ENCODE results near the gene OR7A5. TPM values are rescaled to one million over a fixed set of nuclear protein-coding genes. Genes with fewer than 3 reads are reported as not detected.
"Not testable (repeated sequence)": the region's sequence is repeated elsewhere in the genome, so short reads cannot be mapped to it uniquely, and the experiment has no call there.

Gene OR7A5
- total RNA-seq = not detected in 2 replicates

GRCh38 chr19:14835011-14835410, at the start of gene OR7A5, which contains the start of gene OR7C1:
Gene OR7A5 (minus strand): TSS chr19:14835185. CDS start chr19:14828241, 6,944 bp downstream.
Gene OR7C1 (minus strand): TSS chr19:14835185. CDS start chr19:14800136, 35,049 bp downstream.
- no peak for DNase-seq (ENCODE audit: extremely low read depth, low read depth, low spot score)

- DNase-seq (ENCODE audit: extremely low read depth, low read depth, low spot score) = no peak
Measured at GRCh38 chr19:14871619-14872230, 36.7 kb upstream of the OR7A5 start.

- no peak for DNase-seq (ENCODE audit: extremely low read depth, low read depth, low spot score)
Measured at GRCh38 chr19:14868497-14868896, 33.5 kb upstream of the OR7A5 start.

- DNase-seq (ENCODE audit: extremely low read depth, low read depth, low spot score) = no peak
Measured at GRCh38 chr19:14848822-14849221, 13.8 kb upstream of the OR7A5 start, which contains the start of gene OR7A10. Gene OR7A10 (minus strand): TSS chr19:14848922. CDS start chr19:14841877, 7,045 bp downstream.

GRCh38 chr19:14843578-14843977, 8.6 kb upstream of the OR7A5 start:
- DNase-seq (ENCODE audit: extremely low read depth, low read depth, low spot score) = no peak

- no peak for DNase-seq (ENCODE audit: extremely low read depth, low read depth, low spot score)
Measured at GRCh38 chr19:14843169-14843568, 8.2 kb upstream of the OR7A5 start.

GRCh38 chr19:14840206-14840605, 5.2 kb upstream of the OR7A5 start:
- DNase-seq (ENCODE audit: extremely low read depth, low read depth, low spot score) = no peak

GRCh38 chr19:14837391-14837790, 2.4 kb upstream of the OR7A5 start:
- no peak for DNase-seq (ENCODE audit: extremely low read depth, low read depth, low spot score)

GRCh38 chr19:14830702-14831101, 4.3 kb downstream of the OR7A5 start:
- DNase-seq (ENCODE audit: extremely low read depth, low read depth, low spot score) = no peak

GRCh38 chr19:14826006-14826405, 9.0 kb downstream of the OR7A5 start:
- no peak for DNase-seq (ENCODE audit: extremely low read depth, low read depth, low spot score)

- DNase-seq (ENCODE audit: extremely low read depth, low read depth, low spot score) = no peak
Measured at GRCh38 chr19:14821937-14822336, 13.0 kb downstream of the OR7A5 start.

GRCh38 chr19:14818588-14818987, 16.4 kb downstream of the OR7A5 start:
- no peak for DNase-seq (ENCODE audit: extremely low read depth, low read depth, low spot score)

GRCh38 chr19:14817052-14817451, 17.9 kb downstream of the OR7A5 start:
- no peak for DNase-seq (ENCODE audit: extremely low read depth, low read depth, low spot score)

GRCh38 chr19:14814982-14815652, 19.9 kb downstream of the OR7A5 start:
- no peak for DNase-seq (ENCODE audit: extremely low read depth, low read depth, low spot score)

GRCh38 chr19:14809272-14810057, 25.5 kb downstream of the OR7A5 start:
- no peak for DNase-seq (ENCODE audit: extremely low read depth, low read depth, low spot score)

- DNase-seq (ENCODE audit: extremely low read depth, low read depth, low spot score) = no peak
Measured at GRCh38 chr19:14804765-14805164, 30.2 kb downstream of the OR7A5 start.

GRCh38 chr19:14798760-14799159, 36.2 kb downstream of the OR7A5 start:
- DNase-seq (ENCODE audit: extremely low read depth, low read depth, low spot score) = no peak

- DNase-seq (ENCODE audit: extremely low read depth, low read depth, low spot score) = no peak
Measured at GRCh38 chr19:14796021-14796420, 39.0 kb downstream of the OR7A5 start.

GRCh38 chr19:14795078-14795721, 39.8 kb downstream of the OR7A5 start:
- no peak for DNase-seq (ENCODE audit: extremely low read depth, low read depth, low spot score)

GRCh38 chr19:14792250-14792649, 42.7 kb downstream of the OR7A5 start:
- DNase-seq (ENCODE audit: extremely low read depth, low read depth, low spot score) = not testable (repeated sequence)

GRCh38 chr19:14786421-14786851, 48.5 kb downstream of the OR7A5 start:
- DNase-seq (ENCODE audit: extremely low read depth, low read depth, low spot score) = no peak
